Neural cell (in vitro differentiated cells): ENCODE measurements around the gene C2CD2. TPM values are rescaled to one million over a fixed set of nuclear protein-coding genes. Genes with fewer than 3 reads are reported as not detected.

Experiments
- H2AFZ ChIP-seq: fragments of 200-600, 300-800 bp; sonication (generic), shearing (Covaris generic); 2 replicates; pipeline ENCODE4 v1.6.0; 2014; ENCODE audit warnings: low read depth, mild to moderate bottlenecking, antibody characterized with exemption, low read length, moderate library complexity
- H3F3A ChIP-seq: fragments of 200-600 bp; shearing (Covaris generic); 2 replicates; pipeline ENCODE4 v1.6.1; 2016; ENCODE audit warnings: mild to moderate bottlenecking, moderate library complexity, mixed read lengths, antibody characterized with exemption, low read length; ENCODE audit not compliant: insufficient read depth, poor library complexity, severe bottlenecking
- H3K27ac ChIP-seq: fragments of 200-600, 300-800 bp; sonication (generic), shearing (Covaris generic); 2 replicates; pipeline ENCODE4 v1.5.1; 2014; ENCODE audit warnings: mild to moderate bottlenecking, low read length, moderate library complexity
- H3K27me3 ChIP-seq: fragments of 300-800, 200-600 bp; sonication (generic), shearing (Covaris generic); 2 replicates; pipeline ENCODE4 v1.6.0; 2014; ENCODE audit warnings: mild to moderate bottlenecking, low read depth, low read length, moderate library complexity; ENCODE audit not compliant: insufficient read depth
- H3K36me3 ChIP-seq: fragments of 300-800, 200-600 bp; sonication (generic), shearing (Covaris generic); 2 replicates; pipeline ENCODE4 v1.5.1; 2014; ENCODE audit warnings: mild to moderate bottlenecking, antibody characterized with exemption, low read length, moderate library complexity; ENCODE audit not compliant: insufficient read depth
- H3K4me2 ChIP-seq: fragments of 300-800, 200-600 bp; sonication (generic), shearing (Covaris generic); 2 replicates; pipeline ENCODE4 v1.6.0; 2014; ENCODE audit warnings: mild to moderate bottlenecking, low read length
- H3K4me3 ChIP-seq: fragments of 300-800, 200-600 bp; sonication (generic), shearing (Covaris generic); 2 replicates; pipeline ENCODE4 v1.5.1; 2014; ENCODE audit warnings: mild to moderate bottlenecking, low read length, moderate library complexity
- H3K79me2 ChIP-seq: fragments of 200-600 bp; shearing (Covaris generic); replicated peaks from 2 replicates; pipeline ENCODE4 v1.6.0; 2014; ENCODE audit warnings: mild to moderate bottlenecking, low read length, moderate library complexity; ENCODE audit not compliant: insufficient read depth
- H3K9ac ChIP-seq: fragments of 300-800, 200-600 bp; sonication (generic), shearing (Covaris generic); 2 replicates; pipeline ENCODE4 v1.6.1; 2016; ENCODE audit warnings: mild to moderate bottlenecking, low read length, mixed read lengths
- H3K9me2 ChIP-seq: fragments of 200-600 bp; shearing (Covaris generic); 2 replicates; pipeline ENCODE4 v1.6.1; 2016; ENCODE audit warnings: mild to moderate bottlenecking, low read length, mixed read lengths; ENCODE audit not compliant: insufficient read depth
- H3K9me3 ChIP-seq: fragments of 200-600, 300-800 bp; sonication (generic), shearing (Covaris generic); 2 replicates; pipeline ENCODE4 v1.6.1; 2016; ENCODE audit warnings: mild to moderate bottlenecking, mixed run types, low read length, moderate library complexity, mixed read lengths
- H4K20me1 ChIP-seq: fragments of 200-600 bp; shearing (Covaris generic); 2 replicates; pipeline ENCODE4 v1.6.1; 2016; ENCODE audit warnings: mild to moderate bottlenecking, mixed run types; ENCODE audit not compliant: insufficient read depth
- EP300 ChIP-seq: fragments of 450-650 bp; conservative IDR thresholded peaks from 2 replicates; pipeline ENCODE4 v1.6.1; 2014; ENCODE audit warnings: antibody characterized with exemption, mild to moderate bottlenecking, moderate library complexity; ENCODE audit not compliant: poor library complexity, severe bottlenecking
- EZH2 ChIP-seq: fragments of 200-600, 300-800 bp; shearing (Covaris generic), sonication (generic); IDR thresholded peaks from 2 replicates; pipeline ENCODE4 v1.6.1; 2014; ENCODE audit warnings: antibody characterized with exemption, low read length, borderline replicate concordance, mild to moderate bottlenecking; ENCODE audit not compliant: insufficient read depth, poor library complexity, severe bottlenecking
- MXI1 ChIP-seq: fragments of 450-650 bp; conservative IDR thresholded peaks from 2 replicates; pipeline ENCODE4 v1.6.1; 2014; ENCODE audit warnings: antibody characterized with exemption, mild to moderate bottlenecking; ENCODE audit not compliant: poor library complexity, severe bottlenecking
- POLR2AphosphoS5 ChIP-seq: IDR thresholded peaks from 2 replicates; pipeline ENCODE4 v1.6.1; 2012
- RAD21 ChIP-seq: fragments of 450-650 bp; conservative IDR thresholded peaks from 2 replicates; pipeline ENCODE4 v1.6.1; 2014; ENCODE audit warnings: antibody characterized with exemption, mild to moderate bottlenecking, moderate library complexity
- SMC3 ChIP-seq: fragments of 450-650 bp; conservative IDR thresholded peaks from 2 replicates; pipeline ENCODE4 v1.6.1; 2014; ENCODE audit warnings: antibody characterized with exemption, mild to moderate bottlenecking, moderate library complexity; ENCODE audit not compliant: poor library complexity
- TAF1 ChIP-seq: IDR thresholded peaks from 2 replicates; pipeline ENCODE4 v1.6.1; 2012; ENCODE audit warnings: low read depth
- polyA plus RNA-seq: library from polyadenylated mRNA; depleted of rRNA; stranded (reverse); fragments of >200 nt; gene quantifications from 2 replicates; pipeline ENCODE4 v1.2.3, GENCODE V29; 2014
- TF ChIP-seq, protein P1 (sequence below): IDR thresholded peaks from 2 replicates; pipeline ENCODE4 v1.6.1; 2012; ENCODE audit warnings: borderline replicate concordance
- TF ChIP-seq, protein P2 (sequence below): fragments of 450-650 bp; IDR thresholded peaks from 2 replicates; pipeline ENCODE4 v1.5.1; 2014; ENCODE audit warnings: antibody characterized with exemption, mild to moderate bottlenecking, moderate library complexity; ENCODE audit not compliant: poor library complexity, severe bottlenecking

C2CD2 gene
- polyA plus RNA-seq, 1 donor from 2014 or later = 0.88 TPM

DNA sequence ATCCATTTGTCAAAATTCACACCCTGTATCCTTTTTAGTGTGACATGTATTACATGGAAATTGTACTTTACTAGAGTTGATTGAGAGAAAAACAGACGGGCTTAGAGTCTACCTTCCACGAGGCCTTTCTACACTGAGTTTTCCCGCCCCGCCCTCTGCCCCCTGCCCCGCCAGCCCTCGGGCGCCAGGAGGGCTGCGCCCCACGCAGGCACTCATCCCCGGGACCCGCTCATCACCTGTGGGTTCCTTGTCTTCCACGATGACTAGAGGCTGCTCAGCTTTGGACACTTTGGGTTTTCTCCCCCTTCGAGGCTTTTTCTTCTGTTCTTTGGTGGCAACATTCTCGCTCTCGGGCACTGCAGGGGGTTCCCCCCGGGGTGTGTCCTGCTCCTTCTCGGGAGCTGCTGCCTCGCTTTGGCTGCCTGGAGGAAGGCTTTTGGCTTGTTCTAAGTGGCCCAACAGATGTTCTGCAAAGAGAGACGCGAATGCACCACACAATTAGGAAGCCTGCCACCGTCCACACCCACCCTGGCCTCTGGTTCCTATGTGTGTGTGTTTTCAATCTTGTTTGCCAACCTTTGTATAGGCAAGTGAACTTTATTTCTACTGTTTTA lies 114.3 kb downstream of the C2CD2 start:
- Histone ChIP-seq H3K27me3 (no peaks in the 10 kb centered on the region), H3F3A (no peaks in the 10 kb centered on the region), H3K27ac (no peak overlapping the region), H4K20me1 (no peaks in the 10 kb centered on the region), H3K4me2 (no peak overlapping the region), H3K9me3 (no peaks in the 10 kb centered on the region), H3K36me3 (no peaks in the 10 kb centered on the region), H3K79me2 (no peaks in the 10 kb centered on the region), H2AFZ (no peak overlapping the region), H3K4me3 (no peak overlapping the region), H3K9me2 (no peaks in the 10 kb centered on the region), H3K9ac (no peak overlapping the region)
- TF ChIP-seq RAD21 (no peak), POLR2AphosphoS5 (no peak), EZH2 (no peak), TAF1 (no peak), SMC3 (no peak), MXI1 (no peak), EP300 (no peak)
- TF ChIP-seq, protein P1, sequence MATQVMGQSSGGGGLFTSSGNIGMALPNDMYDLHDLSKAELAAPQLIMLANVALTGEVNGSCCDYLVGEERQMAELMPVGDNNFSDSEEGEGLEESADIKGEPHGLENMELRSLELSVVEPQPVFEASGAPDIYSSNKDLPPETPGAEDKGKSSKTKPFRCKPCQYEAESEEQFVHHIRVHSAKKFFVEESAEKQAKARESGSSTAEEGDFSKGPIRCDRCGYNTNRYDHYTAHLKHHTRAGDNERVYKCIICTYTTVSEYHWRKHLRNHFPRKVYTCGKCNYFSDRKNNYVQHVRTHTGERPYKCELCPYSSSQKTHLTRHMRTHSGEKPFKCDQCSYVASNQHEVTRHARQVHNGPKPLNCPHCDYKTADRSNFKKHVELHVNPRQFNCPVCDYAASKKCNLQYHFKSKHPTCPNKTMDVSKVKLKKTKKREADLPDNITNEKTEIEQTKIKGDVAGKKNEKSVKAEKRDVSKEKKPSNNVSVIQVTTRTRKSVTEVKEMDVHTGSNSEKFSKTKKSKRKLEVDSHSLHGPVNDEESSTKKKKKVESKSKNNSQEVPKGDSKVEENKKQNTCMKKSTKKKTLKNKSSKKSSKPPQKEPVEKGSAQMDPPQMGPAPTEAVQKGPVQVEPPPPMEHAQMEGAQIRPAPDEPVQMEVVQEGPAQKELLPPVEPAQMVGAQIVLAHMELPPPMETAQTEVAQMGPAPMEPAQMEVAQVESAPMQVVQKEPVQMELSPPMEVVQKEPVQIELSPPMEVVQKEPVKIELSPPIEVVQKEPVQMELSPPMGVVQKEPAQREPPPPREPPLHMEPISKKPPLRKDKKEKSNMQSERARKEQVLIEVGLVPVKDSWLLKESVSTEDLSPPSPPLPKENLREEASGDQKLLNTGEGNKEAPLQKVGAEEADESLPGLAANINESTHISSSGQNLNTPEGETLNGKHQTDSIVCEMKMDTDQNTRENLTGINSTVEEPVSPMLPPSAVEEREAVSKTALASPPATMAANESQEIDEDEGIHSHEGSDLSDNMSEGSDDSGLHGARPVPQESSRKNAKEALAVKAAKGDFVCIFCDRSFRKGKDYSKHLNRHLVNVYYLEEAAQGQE = no peak
- TF ChIP-seq, protein P2, sequence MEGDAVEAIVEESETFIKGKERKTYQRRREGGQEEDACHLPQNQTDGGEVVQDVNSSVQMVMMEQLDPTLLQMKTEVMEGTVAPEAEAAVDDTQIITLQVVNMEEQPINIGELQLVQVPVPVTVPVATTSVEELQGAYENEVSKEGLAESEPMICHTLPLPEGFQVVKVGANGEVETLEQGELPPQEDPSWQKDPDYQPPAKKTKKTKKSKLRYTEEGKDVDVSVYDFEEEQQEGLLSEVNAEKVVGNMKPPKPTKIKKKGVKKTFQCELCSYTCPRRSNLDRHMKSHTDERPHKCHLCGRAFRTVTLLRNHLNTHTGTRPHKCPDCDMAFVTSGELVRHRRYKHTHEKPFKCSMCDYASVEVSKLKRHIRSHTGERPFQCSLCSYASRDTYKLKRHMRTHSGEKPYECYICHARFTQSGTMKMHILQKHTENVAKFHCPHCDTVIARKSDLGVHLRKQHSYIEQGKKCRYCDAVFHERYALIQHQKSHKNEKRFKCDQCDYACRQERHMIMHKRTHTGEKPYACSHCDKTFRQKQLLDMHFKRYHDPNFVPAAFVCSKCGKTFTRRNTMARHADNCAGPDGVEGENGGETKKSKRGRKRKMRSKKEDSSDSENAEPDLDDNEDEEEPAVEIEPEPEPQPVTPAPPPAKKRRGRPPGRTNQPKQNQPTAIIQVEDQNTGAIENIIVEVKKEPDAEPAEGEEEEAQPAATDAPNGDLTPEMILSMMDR = no peak

DNA sequence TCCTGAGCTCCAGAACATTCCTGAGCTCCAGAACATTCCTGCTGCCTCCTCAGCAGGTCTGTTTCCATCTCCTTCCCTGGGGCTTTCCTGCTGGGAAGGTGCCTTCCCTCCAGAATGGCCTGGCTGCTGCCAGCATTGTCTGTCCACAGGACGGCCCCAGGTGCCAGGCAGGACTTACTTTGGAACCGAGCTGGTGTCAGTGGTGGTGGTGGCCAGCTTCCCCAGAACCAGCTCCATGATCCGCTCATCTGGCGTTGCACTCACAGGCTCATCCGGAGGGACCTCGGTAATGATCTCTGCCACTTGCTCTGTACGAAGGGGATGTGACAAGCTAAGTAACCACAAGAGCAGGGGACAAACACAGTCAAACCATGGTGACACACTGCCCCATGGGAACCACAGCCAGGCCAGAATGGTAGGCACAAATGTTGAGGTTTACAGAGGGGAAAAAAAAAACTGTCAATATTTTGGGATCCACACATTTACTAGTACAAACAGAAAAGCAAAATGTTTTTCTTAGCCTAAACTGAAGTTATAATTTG lies 116.0 kb downstream of the C2CD2 start:
- no peaks in the 10 kb centered on the region for H3K27me3 ChIP-seq
- no peaks in the 10 kb centered on the region for H3K36me3 ChIP-seq
- no peaks in the 10 kb centered on the region for H3K79me2 ChIP-seq
- no peaks in the 10 kb centered on the region for H3F3A ChIP-seq
- TF ChIP-seq, protein P2 = no peak
- TF ChIP-seq, protein P1 = no peak
- no peak for TF ChIP-seq EP300
- TF ChIP-seq EZH2 = no peak
- no peak for TF ChIP-seq SMC3
- no peak for TF ChIP-seq RAD21
- no peak for TF ChIP-seq TAF1
- no peak overlapping the region for H2AFZ ChIP-seq
- H3K9me2 ChIP-seq = no peaks in the 10 kb centered on the region
- no peaks in the 10 kb centered on the region for H4K20me1 ChIP-seq
- no peak overlapping the region for H3K9ac ChIP-seq
- no peak overlapping the region for H3K27ac ChIP-seq
- no peak overlapping the region for H3K4me2 ChIP-seq
- H3K4me3 ChIP-seq = no peak overlapping the region
- H3K9me3 ChIP-seq = no peaks in the 10 kb centered on the region
